HEK293 (cell line): ENCODE results near the gene CHRD.

Experiments
- CTCF ChIP-seq: fragments of 450-650 bp; formaldehyde crosslinking; IDR thresholded peaks from 2 replicates; pipeline ENCODE4 v1.5.1; 2016; ENCODE audit warnings: missing biosample characterization, missing genetic modification characterization
- KLF8 ChIP-seq: fragments of 450-650 bp; formaldehyde crosslinking; IDR thresholded peaks from 2 replicates; pipeline ENCODE4 v1.5.1; 2016; ENCODE audit warnings: missing biosample characterization, missing genetic modification characterization
- SP3 ChIP-seq: fragments of 450-650 bp; formaldehyde crosslinking; IDR thresholded peaks from 2 replicates; pipeline ENCODE4 v1.5.1; 2016; ENCODE audit warnings: missing biosample characterization, missing genetic modification characterization
- SP7 ChIP-seq: fragments of 450-650 bp; formaldehyde crosslinking; IDR thresholded peaks from 2 replicates; pipeline ENCODE4 v1.5.1; 2016; ENCODE audit warnings: missing biosample characterization, missing genetic modification characterization
- WT1 ChIP-seq: fragments of 450-650 bp; formaldehyde crosslinking; IDR thresholded peaks from 2 replicates; pipeline ENCODE4 v1.5.1; 2016; ENCODE audit warnings: missing biosample characterization, missing genetic modification characterization
- YY2 ChIP-seq: fragments of 450-650 bp; formaldehyde crosslinking; IDR thresholded peaks from 2 replicates; pipeline ENCODE4 v1.5.1; 2016; ENCODE audit warnings: missing biosample characterization, missing genetic modification characterization
- ZBTB11 ChIP-seq: fragments of 450-650 bp; formaldehyde crosslinking; conservative IDR thresholded peaks from 2 replicates; pipeline ENCODE4 v1.5.1; 2016; ENCODE audit warnings: low read depth, missing biosample characterization, missing genetic modification characterization
- ZBTB48 ChIP-seq: fragments of 450-650 bp; formaldehyde crosslinking; IDR thresholded peaks from 2 replicates; pipeline ENCODE4 v1.5.1; 2016; ENCODE audit warnings: missing biosample characterization, missing genetic modification characterization
- ZBTB8A ChIP-seq: fragments of 450-650 bp; formaldehyde crosslinking; IDR thresholded peaks from 2 replicates; pipeline ENCODE4 v1.5.1; 2016; ENCODE audit warnings: missing biosample characterization, missing genetic modification characterization
- ZFP3 ChIP-seq: fragments of 450-650 bp; formaldehyde crosslinking; IDR thresholded peaks from 2 replicates; pipeline ENCODE4 v1.5.1; 2016; ENCODE audit warnings: low read depth, missing biosample characterization, missing genetic modification characterization
- ZIC2 ChIP-seq: fragments of 450-650 bp; formaldehyde crosslinking; IDR thresholded peaks from 2 replicates; pipeline ENCODE4 v1.5.1; 2016; ENCODE audit warnings: missing biosample characterization, missing genetic modification characterization
- ZNF140 ChIP-seq: fragments of 450-650 bp; formaldehyde crosslinking; IDR thresholded peaks from 2 replicates; pipeline ENCODE4 v1.5.1; 2016; ENCODE audit warnings: missing biosample characterization, missing genetic modification characterization
- ZNF148 ChIP-seq: fragments of 450-650 bp; formaldehyde crosslinking; IDR thresholded peaks from 2 replicates; pipeline ENCODE4 v1.5.0; 2017; ENCODE audit warnings: missing biosample characterization, missing genetic modification characterization, borderline replicate concordance
- ZNF157 ChIP-seq: fragments of 450-650 bp; formaldehyde crosslinking; IDR thresholded peaks from 2 replicates; pipeline ENCODE4 v1.5.1; 2016; ENCODE audit warnings: missing biosample characterization, missing genetic modification characterization
- ZNF169 ChIP-seq: fragments of 450-650 bp; formaldehyde crosslinking; IDR thresholded peaks from 2 replicates; pipeline ENCODE4 v1.5.1; 2016; ENCODE audit warnings: missing biosample characterization, missing genetic modification characterization
- ZNF239 ChIP-seq: fragments of 450-650 bp; formaldehyde crosslinking; IDR thresholded peaks from 2 replicates; pipeline ENCODE4 v1.5.1; 2016; ENCODE audit warnings: missing biosample characterization, missing genetic modification characterization
- ZNF280D ChIP-seq: fragments of 450-650 bp; formaldehyde crosslinking; IDR thresholded peaks from 2 replicates; pipeline ENCODE4 v1.5.1; 2016; ENCODE audit warnings: missing biosample characterization, missing genetic modification characterization
- ZNF324 ChIP-seq: fragments of 450-650 bp; formaldehyde crosslinking; IDR thresholded peaks from 2 replicates; pipeline ENCODE4 v1.5.1; 2016; ENCODE audit warnings: missing biosample characterization, missing genetic modification characterization
- ZNF335 ChIP-seq: fragments of 450-650 bp; formaldehyde crosslinking; conservative IDR thresholded peaks from 2 replicates; pipeline ENCODE4 v1.5.1; 2016; ENCODE audit warnings: missing biosample characterization, missing genetic modification characterization
- ZNF366 ChIP-seq: fragments of 450-650 bp; formaldehyde crosslinking; conservative IDR thresholded peaks from 2 replicates; pipeline ENCODE4 v1.5.1; 2016; ENCODE audit warnings: missing biosample characterization, missing genetic modification characterization
- ZNF488 ChIP-seq: fragments of 450-650 bp; formaldehyde crosslinking; IDR thresholded peaks from 2 replicates; pipeline ENCODE4 v1.5.1; 2016; ENCODE audit warnings: missing biosample characterization, missing genetic modification characterization
- ZNF549 ChIP-seq: fragments of 450-650 bp; IDR thresholded peaks from 2 replicates; pipeline ENCODE4 v1.5.1; 2018; ENCODE audit warnings: missing biosample characterization, missing genetic modification characterization, mild to moderate bottlenecking, inconsistent platforms, moderate library complexity
- ZNF561 ChIP-seq: fragments of 450-650 bp; IDR thresholded peaks from 2 replicates; pipeline ENCODE4 v1.5.1; 2018; ENCODE audit warnings: missing biosample characterization, missing genetic modification characterization, borderline replicate concordance
- ZNF596 ChIP-seq: fragments of 450-650 bp; IDR thresholded peaks from 2 replicates; pipeline ENCODE4 v1.5.0; 2018; ENCODE audit warnings: missing biosample characterization, mild to moderate bottlenecking, missing genetic modification characterization, moderate library complexity
- ZNF600 ChIP-seq: fragments of 450-650 bp; formaldehyde crosslinking; IDR thresholded peaks from 2 replicates; pipeline ENCODE4 v1.5.1; 2016; ENCODE audit warnings: missing biosample characterization, missing genetic modification characterization
- ZNF624 ChIP-seq: fragments of 450-650 bp; formaldehyde crosslinking; IDR thresholded peaks from 2 replicates; pipeline ENCODE4 v1.5.1; 2017; ENCODE audit warnings: missing biosample characterization, missing genetic modification characterization
- ZNF645 ChIP-seq: fragments of 450-650 bp; formaldehyde crosslinking; IDR thresholded peaks from 2 replicates; pipeline ENCODE4; 2016; ENCODE audit warnings: missing biosample characterization, missing genetic modification characterization

CHRD gene

GRCh38 chr3:184345317-184346144 is 34.3 kb upstream of the CHRD start (continued):
- TF ChIP-seq ZNF148 (no peak), KLF8 (tag by site-specific recombination) (no peak), ZNF561 (tag by site-specific recombination) (no peak), ZNF366 (tag by site-specific recombination) (peak; percentile 44; the same call in 1 of the 2 replicates), ZNF335 (tag by site-specific recombination) (peak; percentile 45), ZIC2 (tag by site-specific recombination) (peak; percentile 89), ZNF280D (tag by site-specific recombination) (no peak), SP7 (peak; percentile 50; the same call in 1 of the 2 replicates), ZNF600 (tag by site-specific recombination) (peak; percentile 50; the same call in 1 of the 2 replicates), ZNF645 (tag by site-specific recombination) (no peak), CTCF (tag by site-specific recombination) (peak; percentile 58; the same call in 1 of the 2 replicates), ZNF596 (no peak), ZNF624 (tag by site-specific recombination) (no peak), ZNF488 (tag by site-specific recombination) (no peak), ZNF239 (tag by site-specific recombination) (no peak), SP3 (tag by site-specific recombination) (peak; percentile 18; the same call in 1 of the 2 replicates), ZBTB8A (tag by site-specific recombination) (peak; percentile 27; the same call in 1 of the 2 replicates), ZBTB11 (tag by site-specific recombination) (no peak), ZNF324 (no peak), ZFP3 (tag by site-specific recombination) (no peak), ZNF549 (tag by site-specific recombination) (no peak), ZNF157 (tag by site-specific recombination) (no peak), ZNF169 (tag by site-specific recombination) (no peak), YY2 (tag by site-specific recombination) (no peak), ZBTB48 (tag by site-specific recombination) (no peak), WT1 (tag by site-specific recombination) (0 out of 2 replicates have a peak, but pooled peaks have one; percentile 31), ZNF140 (tag by site-specific recombination) (no peak)
